Measurements from ENCODE around the gene CLBA1. TPM values are rescaled to one million over a fixed set of nuclear protein-coding genes. Genes with fewer than 3 reads are reported as not detected.

CLBA1 gene
- total RNA-seq, 1 experiment from 2014 or later = 3.0 TPM

GRCh38 chr14:105023144-105023543 lies 37.6 kb downstream of the CLBA1 start:
- Mint-ChIP-seq H3K9me3 (ENCODE audit: unreplicated experiment) (no peaks in the 10 kb centered on the region), H3K36me3 (ENCODE audit: insufficient read depth, unreplicated experiment) (peaks cover 26% of the 10 kb centered on the region), H3K4me3 (ENCODE audit: unreplicated experiment) (no peak overlapping the region), H3K27ac (ENCODE audit: unreplicated experiment) (no peak overlapping the region), H3K4me1 (ENCODE audit: low read depth, unreplicated experiment) (no peaks in the 10 kb centered on the region), H3K27me3 (ENCODE audit: insufficient read depth, unreplicated experiment) (no peaks in the 10 kb centered on the region)
- Histone ChIP-seq H3K4me3 (ENCODE audit: low read depth, low read length) (no peak overlapping the region), H3K27me3 (replicated peaks; ENCODE audit: control insufficient read depth, insufficient read depth, low read length) (no peaks in the 10 kb centered on the region), H3K36me3 (ENCODE audit: control insufficient read depth, insufficient read depth, low read length) (no peaks in the 10 kb centered on the region), H3K9me3 (no peaks in the 10 kb centered on the region), H3K4me1 (peaks cover 15% of the 10 kb centered on the region)
- DNase-seq = no peak
- no peak for TF ChIP-seq CTCF (IDR thresholded peaks at IDR 0.05; ENCODE audit: insufficient read depth in 1 of 2, low read depth in 1 of 2, low read length in 1 of 2, severe bottlenecking in 1 of 2, unreplicated experiment in 1 of 2)
- intact Hi-C loops (cut with micrococcal nuclease; ENCODE audit: unreplicated experiment) = no loop called here
- POLR2A ChIA-PET = no interaction called here
- no TSS peak for BruUV-seq (replicated peaks)
- CTCF ChIA-PET = no interaction called here

- no peak for DNase-seq
- intact Hi-C loops (cut with micrococcal nuclease; ENCODE audit: unreplicated experiment) = no loop called here
- TF ChIP-seq CTCF (IDR thresholded peaks at IDR 0.05; ENCODE audit: insufficient read depth in 1 of 2, low read depth in 1 of 2, low read length in 1 of 2, severe bottlenecking in 1 of 2, unreplicated experiment in 1 of 2) = no peak
- Histone ChIP-seq H3K9me3 (no peaks in the 10 kb centered on the region), H3K4me3 (ENCODE audit: low read depth, low read length) (no peak overlapping the region), H3K4me1 (peaks cover 9% of the 10 kb centered on the region), H3K27me3 (replicated peaks; ENCODE audit: control insufficient read depth, insufficient read depth, low read length) (no peaks in the 10 kb centered on the region), H3K36me3 (ENCODE audit: control insufficient read depth, insufficient read depth, low read length) (no peaks in the 10 kb centered on the region)
- Mint-ChIP-seq H3K27ac (ENCODE audit: unreplicated experiment) (no peak overlapping the region), H3K9me3 (ENCODE audit: unreplicated experiment) (no peaks in the 10 kb centered on the region), H3K4me3 (ENCODE audit: unreplicated experiment) (no peak overlapping the region), H3K36me3 (ENCODE audit: insufficient read depth, unreplicated experiment) (peaks cover 23% of the 10 kb centered on the region), H3K4me1 (ENCODE audit: low read depth, unreplicated experiment) (no peaks in the 10 kb centered on the region), H3K27me3 (ENCODE audit: insufficient read depth, unreplicated experiment) (no peaks in the 10 kb centered on the region)
- ChIA-PET POLR2A (no interaction called here), CTCF (no interaction called here)
- BruUV-seq (replicated peaks) = no TSS peak
These were observed 38.3 kb downstream of the CLBA1 start for GRCh38 chr14:105023791-105024480.

- Histone ChIP-seq H3K4me3 (ENCODE audit: low read depth, low read length) (no peak overlapping the region), H3K27me3 (replicated peaks; ENCODE audit: control insufficient read depth, insufficient read depth, low read length) (no peaks in the 10 kb centered on the region), H3K36me3 (ENCODE audit: control insufficient read depth, insufficient read depth, low read length) (no peaks in the 10 kb centered on the region), H3K4me1 (no peaks in the 10 kb centered on the region; the same call in 1 of the 2 replicates), H3K9me3 (no peaks in the 10 kb centered on the region)
- Mint-ChIP-seq H3K27ac (ENCODE audit: unreplicated experiment) (no peak overlapping the region), H3K36me3 (ENCODE audit: insufficient read depth, unreplicated experiment) (peaks cover 9% of the 10 kb centered on the region), H3K9me3 (ENCODE audit: unreplicated experiment) (no peaks in the 10 kb centered on the region), H3K4me1 (ENCODE audit: low read depth, unreplicated experiment) (no peaks in the 10 kb centered on the region), H3K27me3 (ENCODE audit: insufficient read depth, unreplicated experiment) (no peaks in the 10 kb centered on the region), H3K4me3 (ENCODE audit: unreplicated experiment) (no peak overlapping the region)
- CTCF ChIA-PET = no interaction called here
- DNase-seq = no peak
- intact Hi-C loops (cut with micrococcal nuclease; ENCODE audit: unreplicated experiment) = no loop called here
- POLR2A ChIA-PET = no interaction called here
- no TSS peak for BruUV-seq (replicated peaks)
- no peak for TF ChIP-seq CTCF (IDR thresholded peaks at IDR 0.05; ENCODE audit: insufficient read depth in 1 of 2, low read depth in 1 of 2, low read length in 1 of 2, severe bottlenecking in 1 of 2, unreplicated experiment in 1 of 2)
These were observed 39.8 kb downstream of the CLBA1 start for GRCh38 chr14:105025429-105025828.

All from Caco-2 (cell line).